GM12874 (cell line): ENCODE results near the gene DHX15.

ENCODE experiments used
- TF ChIP-seq, protein P1 (sequence below): IDR thresholded peaks from 2 replicates; pipeline ENCODE4 v1.5.1; 2011; ENCODE audit warnings: low read depth, mild to moderate bottlenecking, control low read depth, low read length, moderate library complexity; ENCODE audit not compliant: insufficient read depth

The DHX15 gene

DNA sequence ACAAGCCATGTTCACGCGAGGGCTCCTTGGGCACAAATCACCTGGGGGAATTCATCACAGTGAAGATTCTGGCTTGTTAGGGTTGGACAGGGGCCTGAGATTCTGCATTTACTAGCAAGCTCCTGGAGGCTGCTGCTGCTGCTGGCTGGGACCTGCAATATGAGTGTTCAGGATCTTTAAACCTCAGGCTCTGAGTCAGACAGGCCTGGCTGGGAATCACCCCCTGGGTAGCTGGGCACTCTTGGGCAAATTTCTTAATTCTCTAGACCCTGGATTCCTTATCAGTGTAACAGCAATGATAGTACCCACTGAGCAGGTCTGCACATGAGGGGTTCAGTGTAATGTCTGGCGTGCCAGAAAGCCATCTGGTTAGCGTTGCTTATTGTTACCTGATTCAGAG, 101.5 kb downstream of the DHX15 start:
- TF ChIP-seq, protein P1, sequence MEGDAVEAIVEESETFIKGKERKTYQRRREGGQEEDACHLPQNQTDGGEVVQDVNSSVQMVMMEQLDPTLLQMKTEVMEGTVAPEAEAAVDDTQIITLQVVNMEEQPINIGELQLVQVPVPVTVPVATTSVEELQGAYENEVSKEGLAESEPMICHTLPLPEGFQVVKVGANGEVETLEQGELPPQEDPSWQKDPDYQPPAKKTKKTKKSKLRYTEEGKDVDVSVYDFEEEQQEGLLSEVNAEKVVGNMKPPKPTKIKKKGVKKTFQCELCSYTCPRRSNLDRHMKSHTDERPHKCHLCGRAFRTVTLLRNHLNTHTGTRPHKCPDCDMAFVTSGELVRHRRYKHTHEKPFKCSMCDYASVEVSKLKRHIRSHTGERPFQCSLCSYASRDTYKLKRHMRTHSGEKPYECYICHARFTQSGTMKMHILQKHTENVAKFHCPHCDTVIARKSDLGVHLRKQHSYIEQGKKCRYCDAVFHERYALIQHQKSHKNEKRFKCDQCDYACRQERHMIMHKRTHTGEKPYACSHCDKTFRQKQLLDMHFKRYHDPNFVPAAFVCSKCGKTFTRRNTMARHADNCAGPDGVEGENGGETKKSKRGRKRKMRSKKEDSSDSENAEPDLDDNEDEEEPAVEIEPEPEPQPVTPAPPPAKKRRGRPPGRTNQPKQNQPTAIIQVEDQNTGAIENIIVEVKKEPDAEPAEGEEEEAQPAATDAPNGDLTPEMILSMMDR, result no peak

DNA sequence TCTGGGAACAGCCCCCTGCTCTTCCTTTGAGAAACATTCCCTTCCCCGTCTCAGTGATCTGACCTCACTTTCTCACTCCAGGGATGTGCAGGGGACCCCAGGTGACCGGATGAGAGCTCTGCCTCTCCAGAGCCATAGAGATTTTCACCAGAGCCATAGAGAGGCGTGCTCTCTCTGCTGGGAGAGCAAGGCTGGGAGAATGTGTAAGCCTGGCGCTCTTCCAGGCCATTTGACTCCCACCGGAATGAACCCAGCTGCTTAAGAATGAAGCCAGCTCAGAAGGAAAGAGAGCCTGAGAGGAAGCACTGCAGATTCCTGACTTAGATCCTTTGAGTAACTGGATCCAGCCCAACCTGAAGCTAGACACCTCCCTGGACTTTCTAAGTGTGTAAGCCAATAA, 106.4 kb downstream of the DHX15 start:
- TF ChIP-seq, protein P1, result no peak
